Measurements from ENCODE around the gene ZBTB14.

DNA sequence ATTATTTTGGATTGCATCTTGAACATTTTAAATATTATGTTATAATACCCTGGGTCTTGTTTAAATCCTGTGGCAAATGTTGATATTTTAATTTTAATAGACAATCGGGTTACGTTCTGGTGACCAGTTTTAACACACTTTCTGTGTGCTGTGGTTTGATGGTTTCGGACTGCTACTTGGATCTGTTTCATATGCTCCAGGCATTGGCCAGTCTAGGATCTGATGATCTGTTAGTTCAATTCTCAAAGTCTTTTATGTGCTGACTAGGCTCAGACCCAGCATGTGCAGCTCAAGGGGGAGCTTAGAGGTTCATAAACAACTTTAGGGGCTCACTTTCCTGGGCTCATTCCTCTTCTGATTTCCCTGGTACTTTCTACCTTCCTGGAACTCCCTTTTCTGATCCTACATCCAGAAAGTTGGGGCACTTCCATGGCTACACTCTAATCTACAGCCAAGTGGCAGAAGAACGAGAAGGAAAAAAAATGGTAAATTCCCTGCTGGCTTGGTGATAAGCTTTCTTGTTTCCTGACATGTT lies 5.0 kb upstream of the ZBTB14 start:
- TF ChIP-seq, protein P1, sequence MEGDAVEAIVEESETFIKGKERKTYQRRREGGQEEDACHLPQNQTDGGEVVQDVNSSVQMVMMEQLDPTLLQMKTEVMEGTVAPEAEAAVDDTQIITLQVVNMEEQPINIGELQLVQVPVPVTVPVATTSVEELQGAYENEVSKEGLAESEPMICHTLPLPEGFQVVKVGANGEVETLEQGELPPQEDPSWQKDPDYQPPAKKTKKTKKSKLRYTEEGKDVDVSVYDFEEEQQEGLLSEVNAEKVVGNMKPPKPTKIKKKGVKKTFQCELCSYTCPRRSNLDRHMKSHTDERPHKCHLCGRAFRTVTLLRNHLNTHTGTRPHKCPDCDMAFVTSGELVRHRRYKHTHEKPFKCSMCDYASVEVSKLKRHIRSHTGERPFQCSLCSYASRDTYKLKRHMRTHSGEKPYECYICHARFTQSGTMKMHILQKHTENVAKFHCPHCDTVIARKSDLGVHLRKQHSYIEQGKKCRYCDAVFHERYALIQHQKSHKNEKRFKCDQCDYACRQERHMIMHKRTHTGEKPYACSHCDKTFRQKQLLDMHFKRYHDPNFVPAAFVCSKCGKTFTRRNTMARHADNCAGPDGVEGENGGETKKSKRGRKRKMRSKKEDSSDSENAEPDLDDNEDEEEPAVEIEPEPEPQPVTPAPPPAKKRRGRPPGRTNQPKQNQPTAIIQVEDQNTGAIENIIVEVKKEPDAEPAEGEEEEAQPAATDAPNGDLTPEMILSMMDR (conservative IDR thresholded peaks at IDR 0.05; ENCODE audit: low read length), result no peak
- no peak for TF ChIP-seq EZH2phosphoT487 (IDR thresholded peaks at IDR 0.05; ENCODE audit: borderline replicate concordance, low read depth, low read length)
